Endodermal cell (in vitro differentiated cells): Measurements from ENCODE around the gene NDRG3. TPM values are rescaled to one million over a fixed set of nuclear protein-coding genes. Genes with fewer than 3 reads are reported as not detected.
"Not testable (repeated sequence)": the region's sequence is repeated elsewhere in the genome, so short reads cannot be mapped to it uniquely, and the experiment has no call there.

Experiments used
- DNase-seq: peaks from one replicate; pipeline ENCODE4 v3.0.0-alpha.2; 2017
- H3K27ac ChIP-seq: 2 replicates; pipeline ENCODE4 v1.5.1; 2013; ENCODE audit warnings: mild to moderate bottlenecking, low read depth, low read length, moderate library complexity
- H3K27me3 ChIP-seq: 2 replicates; pipeline ENCODE4 v1.6.1; 2013; ENCODE audit warnings: mild to moderate bottlenecking, low read length, moderate library complexity; ENCODE audit not compliant: insufficient read depth, control insufficient read depth, poor library complexity, severe bottlenecking
- H3K36me3 ChIP-seq: 2 replicates; pipeline ENCODE4 v1.7.0; 2013; ENCODE audit warnings: mild to moderate bottlenecking, low read length, moderate library complexity; ENCODE audit not compliant: control insufficient read depth, insufficient read depth
- H3K4me1 ChIP-seq: one replicate; pipeline ENCODE4 v1.7.0; 2013; ENCODE audit warnings: low read length; ENCODE audit not compliant: control insufficient read depth, insufficient read depth
- H3K4me3 ChIP-seq: 2 replicates; pipeline ENCODE4 v1.5.1; 2013; ENCODE audit warnings: mild to moderate bottlenecking, low read length, moderate library complexity
- H3K9ac ChIP-seq: 2 replicates; pipeline ENCODE4 v1.6.1; 2013; ENCODE audit warnings: mild to moderate bottlenecking, low read length, moderate library complexity; ENCODE audit not compliant: poor library complexity, severe bottlenecking; ENCODE audit errors: extremely low read depth
- H3K9me3 ChIP-seq: 2 replicates; pipeline ENCODE4 v1.6.1; 2013; ENCODE audit warnings: mild to moderate bottlenecking, low read length, moderate library complexity; ENCODE audit not compliant: control insufficient read depth
- H3K27ac Mint-ChIP-seq: 2 replicates; pipeline ENCODE4 v1.8.0; 2020; ENCODE audit warnings: mixed read lengths
- H3K27me3 Mint-ChIP-seq: 2 replicates; pipeline ENCODE4 v1.8.0; 2021; ENCODE audit warnings: mild to moderate bottlenecking, mixed read lengths; ENCODE audit not compliant: insufficient read depth
- H3K36me3 Mint-ChIP-seq: 2 replicates; pipeline ENCODE4 v1.8.0; 2020; ENCODE audit warnings: low read depth, mixed read lengths
- H3K4me1 Mint-ChIP-seq: 2 replicates; pipeline ENCODE4 v1.8.0; 2020; ENCODE audit warnings: mixed read lengths
- H3K4me3 Mint-ChIP-seq: 2 replicates; pipeline ENCODE4 v1.8.0; 2020; ENCODE audit warnings: mild to moderate bottlenecking, moderate library complexity, mixed read lengths
- H3K9me3 Mint-ChIP-seq: 2 replicates; pipeline ENCODE4 v1.8.0; 2020; ENCODE audit warnings: mild to moderate bottlenecking, mixed read lengths
- CTCF ChIP-seq: fragments of 200-600 bp; sonication (generic); conservative IDR thresholded peaks from 2 replicates; pipeline ENCODE4 v1.5.0; 2021; ENCODE audit warnings: antibody characterized with exemption, mild to moderate bottlenecking
- WGBS, 2 experiments: methylation state at CpG; one replicate each; pipeline versions ENCODE4 v1.1.5 to v1.1.7; 2013; ENCODE audit warnings: missing lambda C conversion rate in 2 of 2, mixed read lengths in 1 of 2; ENCODE audit not compliant: insufficient coverage in 1 of 2, insufficient read length in 1 of 2; 5-methylcytosine and 5-hydroxymethylcytosine counted together
- total RNA-seq, 2 donors: library from RNA; stranded (reverse); fragmentation: NEBNext Ultra II Directional in 1 of 2; extraction: Animal tissue kit (Norgen Biotek cat#: 25700) in 1 of 2; gene quantifications; 2 replicates in 1 of 2; 3 replicates in 1 of 2; pipeline ENCODE4 v1.2.1, GENCODE V29; 2021

Gene NDRG3
- total RNA-seq, 2 donors from 2014 or later, result 24.6 to 26.1 TPM

GRCh38 chr20:36614781-36615557, 130.9 kb downstream of the NDRG3 start:
- Histone ChIP-seq H3K4me3 (no peak overlapping the region), H3K9me3 (no peaks in the 10 kb centered on the region), H3K9ac (no peak overlapping the region), H3K27ac (no peak overlapping the region), H3K36me3 (peaks cover 50% of the 10 kb centered on the region), H3K4me1 (no peaks in the 10 kb centered on the region), H3K27me3 (no peaks in the 10 kb centered on the region)
- Mint-ChIP-seq H3K27me3 (no peaks in the 10 kb centered on the region), H3K27ac (no peak overlapping the region), H3K4me3 (no peak overlapping the region), H3K36me3 (peaks cover 45% of the 10 kb centered on the region), H3K4me1 (no peaks in the 10 kb centered on the region), H3K9me3 (no peaks in the 10 kb centered on the region)
- no peak for DNase-seq
- no peak for TF ChIP-seq CTCF
- 93 to 94% methylated on average over 11 to 13 of the region's 14 CpGs for WGBS, 2 experiments

- no peak overlapping the region for H3K4me3 Mint-ChIP-seq
- no peak for TF ChIP-seq CTCF
- WGBS, 2 experiments, result 94 to 100% methylated on average over 3 of the region's 3 CpGs
- Histone ChIP-seq H3K9me3 (no peaks in the 10 kb centered on the region), H3K27ac (no peak overlapping the region), H3K9ac (no peak overlapping the region), H3K27me3 (no peaks in the 10 kb centered on the region), H3K36me3 (peaks cover 59% of the 10 kb centered on the region), H3K4me1 (no peaks in the 10 kb centered on the region), H3K4me3 (no peak overlapping the region)
- no peaks in the 10 kb centered on the region for H3K9me3 Mint-ChIP-seq
- no peak for DNase-seq
- no peaks in the 10 kb centered on the region for H3K4me1 Mint-ChIP-seq
- no peak overlapping the region for H3K27ac Mint-ChIP-seq
- H3K36me3 Mint-ChIP-seq, result peaks cover 53% of the 10 kb centered on the region
- no peaks in the 10 kb centered on the region for H3K27me3 Mint-ChIP-seq
Measured at GRCh38 chr20:36613974-36614373, 131.9 kb downstream of the NDRG3 start.

GRCh38 chr20:36611625-36612024, 134.3 kb downstream of the NDRG3 start:
- peaks cover 70% of the 10 kb centered on the region for H3K36me3 Mint-ChIP-seq
- no peaks in the 10 kb centered on the region for H3K4me1 ChIP-seq

GRCh38 chr20:36608388-36608728, 137.5 kb downstream of the NDRG3 start:
- H3K27ac Mint-ChIP-seq, H3K27me3 Mint-ChIP-seq, H3K27ac ChIP-seq, H3K4me1 ChIP-seq, H3K4me3 ChIP-seq, H3K9ac ChIP-seq, DNase-seq, H3K9me3 ChIP-seq, H3K9me3 Mint-ChIP-seq, H3K4me3 Mint-ChIP-seq, H3K27me3 ChIP-seq: not testable (repeated sequence)
- peaks cover 17% of the 10 kb centered on the region for H3K4me1 Mint-ChIP-seq
- peaks cover 59% of the 10 kb centered on the region for H3K36me3 ChIP-seq
- 90 to 92% methylated on average over 6 of the region's 6 CpGs for WGBS, 2 experiments
- H3K36me3 Mint-ChIP-seq, result peaks cover 54% of the 10 kb centered on the region

More at GRCh38 chr20:36611625-36612024, 134.3 kb downstream of the NDRG3 start:
- Histone ChIP-seq H3K27ac (no peak overlapping the region), H3K9ac (no peak overlapping the region), H3K9me3 (no peaks in the 10 kb centered on the region), H3K27me3 (no peaks in the 10 kb centered on the region), H3K4me3 (no peak overlapping the region), H3K36me3 (peaks cover 75% of the 10 kb centered on the region)
- Mint-ChIP-seq H3K9me3 (no peaks in the 10 kb centered on the region), H3K4me1 (peaks cover 11% of the 10 kb centered on the region), H3K4me3 (no peak overlapping the region), H3K27ac (no peak overlapping the region), H3K27me3 (no peaks in the 10 kb centered on the region)
- no peak for DNase-seq
- no peak for TF ChIP-seq CTCF
- WGBS, 2 experiments, result 90 to 95% methylated on average over 5 of the region's 5 CpGs
